ENCODE data around the gene CNDP2. TPM values are rescaled to one million over a fixed set of nuclear protein-coding genes. Genes with fewer than 3 reads are reported as not detected.

The CNDP2 gene
- total and polyA plus RNA-seq, 12 donors = 49.7 to 159 (median 97.9) TPM

- no peak overlapping the region for H3K4me3 ChIP-seq
- H3K27ac ChIP-seq = no peak overlapping the region
- no peaks in the 10 kb centered on the region for H3K36me3 ChIP-seq (replicated peaks in 1 of 2)
- intact Hi-C loops (cut with DNase I) = no loop called here
- 71 to 81% (median 76%) methylated on average over 16 to 20 of the region's 20 CpGs for WGBS, 4 donors
- peak in 1 of 7 donors; percentile 27 for DNase-seq
- no peaks in the 10 kb centered on the region for H3K4me1 ChIP-seq (replicated peaks in 1 of 2)
- no peaks in the 10 kb centered on the region for H3K9me3 ChIP-seq (replicated peaks in 1 of 3)
- TF ChIP-seq CTCF (IDR thresholded peaks at IDR 0.05) (no peak), POLR2A (IDR thresholded peaks at IDR 0.05) (no peak)
- peaks cover 6% of the 10 kb centered on the region for H3K27me3 ChIP-seq
These were observed 44.7 kb downstream of the CNDP2 start for GRCh38 chr18:74540652-74541421.

- no peaks in the 10 kb centered on the region for H3K9me3 ChIP-seq (replicated peaks in 1 of 3)
- no peak overlapping the region for H3K4me3 ChIP-seq
- 64 to 79% (median 76%) methylated on average over 10 to 15 of the region's 15 CpGs for WGBS, 4 donors
- no peaks in the 10 kb centered on the region for H3K4me1 ChIP-seq (replicated peaks in 1 of 2)
- intact Hi-C loops (cut with DNase I) = no loop called here
- peaks cover 6% of the 10 kb centered on the region for H3K27me3 ChIP-seq
- H3K36me3 ChIP-seq (replicated peaks in 1 of 2) = no peaks in the 10 kb centered on the region
- no peak overlapping the region for H3K27ac ChIP-seq
- peak in 1 of 7 donors; percentile 20 for DNase-seq
- TF ChIP-seq POLR2A (IDR thresholded peaks at IDR 0.05) (no peak), CTCF (IDR thresholded peaks at IDR 0.05) (no peak)
These were observed 45.8 kb downstream of the CNDP2 start for GRCh38 chr18:74541703-74542555.

- DNase-seq = no peak
- no peak for TF ChIP-seq CTCF (IDR thresholded peaks at IDR 0.05)
- TF ChIP-seq POLR2A (IDR thresholded peaks at IDR 0.05) = no peak
- Histone ChIP-seq H3K27ac (no peak overlapping the region), H3K27me3 (peaks cover 6% of the 10 kb centered on the region), H3K36me3 (replicated peaks in 1 of 2) (no peaks in the 10 kb centered on the region), H3K9me3 (replicated peaks in 1 of 3) (peaks cover 0 to 6% (median 0%) of the 10 kb centered on the region in 3 donors), H3K4me1 (replicated peaks in 1 of 2) (peaks cover 0 to 2% of the 10 kb centered on the region in 2 donors), H3K4me3 (no peak overlapping the region)
- intact Hi-C loops (cut with DNase I) = loop anchor here in 1 of 2 donors (5.0 kb wide), 1 partner anchor 348 kb away; no protein-coding TSS in a partner anchor
- WGBS, 4 donors = 48 to 61% (median 56%) methylated on average over 7 to 8 of the region's 8 CpGs
These were observed 48.7 kb downstream of the CNDP2 start for GRCh38 chr18:74544898-74545297.

- H3K9me3 ChIP-seq (replicated peaks in 1 of 3) = peaks cover 0 to 6% (median 0%) of the 10 kb centered on the region in 3 donors
- intact Hi-C loops (cut with DNase I) = loop anchor here in 1 of 2 donors (5.0 kb wide), 1 partner anchor 349 kb away; no protein-coding TSS in a partner anchor
- peaks cover 0 to 2% of the 10 kb centered on the region in 2 donors for H3K4me1 ChIP-seq (replicated peaks in 1 of 2)
- H3K27ac ChIP-seq = peak overlapping the region in 1 of 5 donors; percentile 50
- H3K4me3 ChIP-seq = no peak overlapping the region
- peaks cover under 1% of the 10 kb centered on the region for H3K27me3 ChIP-seq
- 91 to 96% (median 92%) methylated on average over 11 of the region's 11 CpGs for WGBS, 4 donors
- H3K36me3 ChIP-seq (replicated peaks in 1 of 2) = no peaks in the 10 kb centered on the region
- peak in 1 of 7 donors; percentile 2 for DNase-seq
- TF ChIP-seq POLR2A (IDR thresholded peaks at IDR 0.05) (no peak), CTCF (IDR thresholded peaks at IDR 0.05) (no peak)
These were observed 49.8 kb downstream of the CNDP2 start for GRCh38 chr18:74546007-74546406.

All from adrenal gland (tissue), 12 donors.